Activated CD4-positive, alpha-beta T cell treated with anti-CD3 and anti-CD28 coated beads for 4 hours (primary cell): ENCODE measurements around the gene CALD1.

Source experiments
- DNase-seq, 2 donors: peaks; one replicate each; pipeline ENCODE4 v3.0.0-alpha.2; 2020

Gene CALD1

GRCh38 chr7:134870156-134870555 is 90.7 kb downstream of the CALD1 start:
- no peak for DNase-seq

DNA sequence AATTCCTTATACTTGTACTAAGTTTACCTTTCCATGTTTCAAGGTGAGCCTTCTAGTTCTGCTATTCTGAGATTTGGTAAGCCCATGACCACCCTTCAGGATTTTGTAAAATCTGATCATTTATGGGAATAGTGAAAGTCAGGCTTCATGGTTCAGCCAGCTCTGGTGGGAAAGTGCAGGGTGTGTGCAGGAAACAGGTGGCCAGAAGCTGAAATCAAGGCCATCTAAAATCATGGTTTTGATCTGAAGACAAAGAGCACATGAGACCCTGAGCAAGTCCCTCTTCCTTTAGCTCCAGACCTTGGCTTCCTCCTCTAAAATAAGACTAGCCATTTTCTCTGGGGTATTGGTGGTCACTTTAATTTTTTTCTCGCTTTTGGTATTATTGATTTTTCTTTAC is 91.3 kb downstream of the CALD1 start:
- no peak for DNase-seq

- no peak for DNase-seq
Measured at GRCh38 chr7:134873253-134873652, 93.8 kb downstream of the CALD1 start.

DNA sequence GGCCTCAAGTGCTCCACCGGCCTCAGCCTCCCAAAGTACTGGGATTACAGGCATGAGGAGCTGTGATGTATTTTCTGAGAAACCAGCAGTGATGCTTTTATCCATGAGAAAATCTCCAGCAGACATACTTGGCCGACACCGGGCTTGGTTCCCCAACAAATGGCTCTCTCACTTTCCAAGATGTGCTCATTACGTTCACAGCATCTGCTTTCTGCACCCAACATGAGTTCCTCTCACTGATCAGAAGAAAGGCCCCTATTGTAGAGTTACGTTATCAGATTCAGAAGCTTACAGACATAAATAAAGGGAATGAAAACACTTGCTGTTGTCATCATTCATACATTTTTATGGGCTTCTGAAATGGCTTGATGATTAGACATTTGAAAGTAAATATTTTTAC is 95.0 kb downstream of the CALD1 start:
- DNase-seq, result no peak

DNA sequence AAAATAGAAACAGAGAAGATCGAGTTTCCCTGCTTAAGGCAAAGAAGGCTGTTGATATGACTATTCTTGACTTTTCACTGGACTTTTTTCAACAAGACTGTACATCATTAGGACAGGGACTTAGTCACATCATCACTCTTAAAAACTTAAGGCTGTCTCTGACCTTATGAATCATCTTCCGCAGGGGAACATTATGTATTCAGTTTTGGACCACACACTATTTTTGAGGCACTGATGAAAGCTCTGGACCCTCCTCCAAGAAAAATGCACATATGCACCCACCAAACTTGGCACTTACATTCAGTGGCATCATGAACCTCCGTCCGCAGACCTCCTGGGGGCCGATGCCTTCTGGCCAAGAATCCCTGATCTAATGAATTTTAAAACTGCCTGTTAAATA is 96.4 kb downstream of the CALD1 start:
- no peak for DNase-seq

DNA sequence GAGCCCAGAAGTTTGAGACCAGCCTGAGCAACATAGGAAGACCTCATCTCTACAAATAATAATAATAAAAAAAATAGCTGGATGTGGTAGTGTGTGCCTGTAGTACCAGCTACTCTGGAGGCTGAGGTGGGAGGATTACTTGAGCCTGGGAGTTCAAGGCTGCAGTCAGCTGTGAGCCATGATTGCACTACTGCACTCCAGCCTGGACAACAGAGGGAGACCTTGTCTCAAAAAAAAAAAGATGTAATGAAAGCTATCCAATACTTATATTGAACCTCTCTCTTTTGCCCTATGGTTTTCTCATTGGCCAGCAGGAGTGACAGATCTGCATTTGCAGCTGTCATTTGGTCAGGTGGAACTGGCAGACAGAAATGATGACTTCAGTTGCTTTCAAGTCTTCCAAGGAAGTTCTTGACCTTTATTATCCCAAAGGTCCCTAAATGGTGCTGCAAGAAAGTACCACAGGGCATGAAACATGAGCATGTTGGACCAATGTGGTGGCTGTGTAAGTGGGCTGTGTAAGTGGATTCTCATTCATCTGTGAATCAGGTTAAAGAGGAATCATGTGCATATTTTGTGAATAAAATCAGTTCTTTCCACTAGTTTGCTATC is 99.4 kb downstream of the CALD1 start:
- no peak for DNase-seq

DNA sequence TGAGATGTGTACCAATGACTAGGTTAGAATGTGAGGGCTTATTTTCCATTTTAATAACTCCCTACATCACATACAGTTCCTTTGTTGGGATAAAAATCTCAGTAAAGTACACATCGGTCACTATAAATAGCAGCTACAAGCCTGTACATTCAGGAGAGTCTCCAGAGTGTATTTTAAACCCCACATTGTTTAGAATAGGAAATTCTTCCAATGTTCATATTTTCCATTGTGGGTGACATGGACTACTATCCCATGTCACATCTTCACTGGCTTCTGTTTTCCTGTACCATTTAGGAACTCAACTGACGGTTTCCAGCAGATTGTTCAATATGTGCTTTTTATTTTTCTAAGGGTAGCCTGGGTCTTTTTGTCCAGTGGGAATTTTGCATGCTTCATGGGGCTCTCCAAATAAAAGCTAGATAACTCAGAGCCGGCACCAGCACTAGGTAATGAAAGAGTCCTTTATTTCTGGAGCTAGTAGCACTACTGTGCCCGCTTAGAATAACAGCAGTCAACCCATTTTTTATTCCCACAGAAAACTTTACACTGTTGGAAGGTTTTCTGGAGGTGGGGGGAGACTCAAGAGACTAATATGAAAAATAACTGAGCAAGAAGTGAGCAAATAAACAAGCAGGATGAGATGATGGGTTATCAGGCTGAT is 100.5 kb downstream of the CALD1 start:
- DNase-seq, result no peak

- DNase-seq, result no peak
Measured at GRCh38 chr7:134882481-134882880, 103.0 kb downstream of the CALD1 start.

GRCh38 chr7:134885967-134886352 is 106.5 kb downstream of the CALD1 start:
- no peak for DNase-seq

- DNase-seq, result no peak
Measured at GRCh38 chr7:134886353-134887057, 107.1 kb downstream of the CALD1 start.

DNA sequence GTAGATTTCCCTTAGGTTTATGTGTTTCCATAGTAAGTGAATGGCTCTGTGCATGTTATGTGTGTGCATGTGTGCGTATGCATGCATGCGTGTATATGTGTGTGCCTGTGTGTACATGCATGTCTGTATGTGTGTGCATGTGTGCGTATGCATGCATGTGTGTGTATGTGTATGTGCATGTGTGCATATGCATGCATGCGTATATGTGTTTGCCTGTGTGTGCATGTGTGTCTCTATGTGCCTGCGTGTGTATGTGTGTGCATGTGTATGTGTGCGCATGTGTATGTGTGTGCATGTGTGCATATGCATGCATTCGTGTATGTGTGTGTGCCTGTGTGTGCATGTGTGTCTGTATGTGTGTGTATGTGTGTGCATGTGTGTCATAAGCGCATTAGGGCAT is 108.1 kb downstream of the CALD1 start:
- no peak for DNase-seq

DNA sequence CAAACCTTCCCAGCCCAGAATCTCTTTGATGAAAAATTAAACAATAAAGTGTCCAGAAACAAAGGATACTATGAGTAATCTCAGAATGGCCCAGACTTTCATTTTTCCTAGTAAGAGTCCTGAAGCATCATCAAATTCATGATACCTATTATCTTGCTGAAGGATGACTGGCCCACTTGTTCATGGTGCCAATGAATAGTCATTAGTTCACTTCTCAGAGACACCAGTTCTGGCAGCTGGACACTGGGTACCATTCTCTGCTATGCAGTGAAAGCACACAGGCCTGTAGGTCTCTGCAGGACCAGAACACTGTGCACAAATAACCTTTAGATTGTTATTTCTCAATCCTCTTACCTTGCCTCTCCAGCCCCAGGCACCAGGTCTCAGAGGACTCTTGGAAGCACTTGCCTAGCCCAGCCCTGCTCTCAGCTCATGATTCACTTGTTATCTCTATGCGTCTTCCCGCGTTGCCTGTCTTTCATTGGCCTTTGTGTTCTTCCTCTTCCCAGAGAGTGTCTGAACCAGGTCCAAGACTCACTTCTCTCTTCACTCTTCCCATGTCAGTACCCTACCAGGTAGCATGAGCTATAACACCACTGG is 108.8 kb downstream of the CALD1 start:
- DNase-seq, result no peak

DNA sequence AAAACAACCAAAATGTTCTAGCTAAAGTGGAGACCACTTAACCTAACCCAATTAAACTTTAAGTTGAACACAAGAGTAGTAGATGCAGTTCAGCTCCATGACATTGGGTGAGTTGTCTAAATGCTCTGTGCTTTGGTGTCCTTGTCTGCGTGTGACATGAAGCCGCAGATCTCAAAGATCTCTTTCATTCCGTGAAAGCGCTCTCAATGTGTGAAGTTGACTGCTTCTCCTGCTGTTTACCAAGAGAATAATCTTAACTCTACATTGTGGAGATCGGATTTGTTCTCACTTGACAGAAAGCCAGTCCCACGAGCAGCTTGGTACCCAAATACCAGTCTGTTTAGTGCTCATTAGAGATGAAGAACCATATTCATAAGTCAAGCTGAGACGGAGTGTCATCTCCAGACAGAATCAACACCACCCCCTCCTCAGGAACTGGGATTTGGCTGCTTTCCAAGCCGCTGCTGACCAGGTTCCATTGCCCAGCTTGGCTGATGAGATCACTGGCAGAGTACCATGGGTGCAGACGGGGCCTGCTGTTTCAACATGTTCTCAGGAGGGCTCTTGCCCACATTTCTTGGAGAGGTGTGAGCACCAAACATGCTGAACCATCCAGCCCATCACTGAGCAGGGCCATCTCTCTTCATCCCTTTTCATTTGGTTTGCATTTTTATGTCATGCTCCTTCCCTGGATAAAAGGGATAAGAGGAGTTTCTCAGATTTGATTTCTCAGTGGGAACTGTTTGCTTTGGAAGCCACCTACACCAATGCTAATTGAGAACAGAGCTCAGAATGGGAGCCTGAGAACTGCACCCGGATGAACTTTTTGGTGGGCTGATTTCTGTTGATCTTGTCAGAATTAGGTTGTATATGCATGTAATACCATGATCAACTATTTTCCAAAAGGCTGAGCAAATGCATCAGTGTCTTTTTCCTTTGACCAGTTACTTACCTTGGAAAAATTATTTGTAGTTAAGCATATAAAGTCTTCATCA is 111.1 kb downstream of the CALD1 start:
- no peak for DNase-seq

- no peak for DNase-seq
Measured at GRCh38 chr7:134891262-134891695, 111.8 kb downstream of the CALD1 start.

DNA sequence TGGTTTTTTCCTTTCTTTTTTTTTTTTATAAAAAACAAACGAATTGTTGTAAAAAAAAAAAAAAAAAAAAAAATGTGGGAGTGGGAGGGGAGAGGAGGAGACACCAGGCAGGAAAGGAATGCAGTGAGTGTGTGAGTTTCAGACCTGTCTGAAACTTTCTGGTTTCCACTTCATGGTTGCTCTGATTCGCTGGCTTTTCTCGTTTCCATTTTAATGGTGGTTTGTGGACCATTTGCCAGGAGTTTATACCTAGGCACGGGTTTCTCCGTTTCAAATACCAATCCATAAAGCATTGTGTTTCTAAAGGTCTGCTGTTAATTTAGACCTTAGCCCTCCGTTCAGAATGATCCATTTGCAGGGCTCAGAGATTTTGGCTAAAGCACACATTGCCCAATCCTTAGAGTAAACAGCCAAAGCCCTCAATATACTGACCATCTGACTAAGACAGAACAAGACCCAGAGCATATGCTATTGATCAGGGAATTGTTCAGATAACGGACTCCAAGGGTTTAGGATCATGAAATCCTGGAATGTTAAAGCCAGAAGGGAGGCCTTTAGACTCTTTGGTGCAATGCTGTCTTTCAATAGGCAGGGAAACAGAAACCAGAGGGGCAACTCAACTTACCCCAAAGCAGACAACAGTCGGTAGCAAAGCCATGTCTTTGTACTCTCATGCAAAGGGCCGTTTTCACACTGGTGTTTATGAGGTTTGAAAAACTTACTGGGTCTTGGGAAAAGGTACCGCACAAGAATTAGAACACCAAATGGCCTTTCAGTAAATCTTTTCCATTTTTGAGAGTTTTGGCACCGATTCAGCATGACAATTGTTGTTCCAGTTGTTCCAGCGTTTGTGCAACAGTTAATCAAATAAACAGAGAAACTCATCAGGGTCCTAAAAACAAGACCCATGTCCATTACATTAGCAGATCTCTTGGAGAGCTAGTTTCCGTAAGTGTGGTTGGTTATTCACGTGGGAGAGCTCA is 112.6 kb downstream of the CALD1 start:
- DNase-seq, result no peak

DNA sequence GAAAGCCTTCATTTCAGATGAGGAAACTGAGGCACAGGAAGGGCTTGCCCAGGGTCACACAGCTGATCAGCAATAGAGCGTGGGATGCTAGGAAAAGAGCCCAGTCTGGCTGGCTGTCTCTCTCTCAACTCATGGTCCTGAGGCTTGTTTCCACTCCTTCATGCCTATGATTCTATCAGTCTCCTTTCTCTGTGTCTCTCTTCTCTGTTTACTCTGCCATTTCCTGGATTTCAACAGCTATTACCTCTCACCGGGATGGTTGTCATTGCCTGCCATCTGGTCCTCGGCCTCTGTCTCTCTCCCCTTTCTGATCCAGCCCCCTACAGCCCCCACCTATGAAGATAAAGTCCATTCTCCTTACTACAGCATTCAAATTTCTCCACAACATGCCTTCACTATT is 113.5 kb downstream of the CALD1 start:
- no peak for DNase-seq

GRCh38 chr7:134893920-134894319 is 114.5 kb downstream of the CALD1 start:
- no peak for DNase-seq

DNA sequence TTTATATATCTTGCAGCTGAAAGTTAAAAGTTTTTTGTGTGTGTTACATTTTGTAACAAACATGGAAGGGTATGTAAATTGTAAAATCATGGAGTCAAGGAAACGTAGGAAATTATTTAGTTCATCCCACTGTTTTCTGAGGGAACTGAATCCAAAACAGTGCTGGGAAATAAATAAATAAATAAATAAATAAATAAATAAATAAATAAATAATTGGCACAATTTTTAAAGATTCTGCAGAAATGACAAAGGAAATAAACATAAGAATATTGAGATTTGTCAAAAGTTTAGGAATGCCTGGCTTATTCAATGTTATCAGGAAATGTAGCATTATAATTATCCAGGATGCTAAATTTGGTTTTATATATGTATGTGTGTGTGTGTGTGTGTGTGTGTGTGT is 115.5 kb downstream of the CALD1 start:
- DNase-seq, result no peak

DNA sequence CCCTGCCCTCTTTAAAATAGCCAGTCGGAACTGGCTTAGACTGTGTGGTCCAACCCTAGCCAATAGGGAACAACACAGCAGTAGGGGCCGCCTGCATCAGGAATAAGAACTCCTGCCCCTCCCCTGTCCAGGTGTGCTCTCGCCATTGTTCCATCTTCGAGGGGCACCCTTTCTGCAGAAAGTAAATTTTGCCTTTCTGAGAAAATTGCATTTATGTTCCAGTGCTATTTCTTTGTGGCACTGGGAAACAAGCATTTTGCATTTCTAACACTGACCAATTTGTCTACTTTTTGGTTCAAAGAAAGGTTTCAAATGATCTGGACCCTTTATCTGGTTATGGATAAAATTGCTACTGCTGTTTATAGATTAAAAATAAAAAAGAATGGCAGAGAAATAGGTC is 116.6 kb downstream of the CALD1 start:
- DNase-seq, result no peak

DNA sequence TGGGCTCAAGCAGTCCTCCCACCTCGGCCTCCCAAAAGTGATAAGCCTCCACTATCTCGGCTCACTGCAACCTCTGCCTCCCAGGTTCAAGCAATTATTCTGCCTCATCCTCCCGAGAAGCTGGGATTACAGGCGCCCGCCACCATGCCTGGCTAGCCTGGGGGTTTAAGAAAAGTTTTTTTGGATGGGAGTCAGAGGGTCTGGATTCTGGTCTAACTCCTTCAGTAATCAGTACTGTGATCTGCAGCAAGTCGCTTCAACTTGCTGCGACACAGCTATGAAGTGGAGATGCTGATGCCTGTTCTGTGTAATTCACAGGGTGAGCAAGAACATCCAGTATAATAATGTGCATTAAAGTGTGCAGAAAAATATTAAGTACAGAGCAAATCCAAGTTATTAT is 118.5 kb downstream of the CALD1 start:
- no peak for DNase-seq

GRCh38 chr7:134899729-134900128 is 120.3 kb downstream of the CALD1 start:
- no peak for DNase-seq
